GM18498 (cell line): ENCODE measurements around the gene NDUFA9.

ENCODE experiments used
- ATAC-seq: cut with Tn5 transposase; IDR thresholded peaks from one replicate; pipeline ENCODE4 v1.9.1; 2021; ENCODE audit warnings: mild to moderate bottlenecking, moderate library complexity; ENCODE audit not compliant: unreplicated experiment

Gene NDUFA9

DNA sequence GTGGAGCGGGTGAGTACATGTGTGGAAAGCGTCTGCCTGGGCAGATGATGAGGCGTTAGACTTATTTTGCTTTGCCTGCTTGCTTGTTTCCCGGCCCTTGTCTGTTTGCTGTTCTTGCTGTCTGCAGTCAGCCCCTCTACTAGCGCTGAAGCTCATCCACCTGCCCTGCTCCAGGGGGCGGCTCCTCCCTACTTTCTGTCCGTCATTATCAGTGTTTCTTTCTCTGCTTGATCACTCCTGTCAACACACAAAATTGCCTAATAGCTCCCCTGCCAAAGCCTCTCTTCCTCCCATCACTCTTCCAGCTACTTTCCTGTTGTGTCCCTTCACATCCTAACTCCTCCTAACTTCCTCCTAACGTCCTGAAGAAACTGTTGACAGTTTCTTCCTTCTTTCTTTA, 36.4 kb downstream of the NDUFA9 start:
- no peak for ATAC-seq

DNA sequence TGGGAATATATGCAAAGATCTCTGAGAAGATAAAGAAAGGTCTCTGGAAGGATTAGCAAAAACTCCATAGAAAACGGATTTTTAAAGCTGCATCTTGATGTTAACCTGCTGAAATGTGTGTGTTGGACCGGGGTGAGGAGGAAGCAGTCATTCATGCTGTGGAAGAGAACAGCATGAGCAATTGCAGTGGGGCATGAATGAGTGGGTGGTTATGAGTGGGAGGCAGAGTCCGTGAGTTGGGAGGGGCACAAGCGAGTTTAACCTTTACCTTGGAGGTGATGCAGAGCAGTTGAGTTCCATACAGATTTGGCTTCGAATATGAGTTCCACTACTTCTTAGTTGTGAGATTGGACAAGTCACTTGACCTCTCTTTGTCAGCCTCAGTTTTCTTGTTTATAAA, 41.8 kb downstream of the NDUFA9 start:
- ATAC-seq, result no peak
